ENCODE data around the gene RRP9.

RRP9 gene

GRCh38 chr3:51970606-51971300 is 29.0 kb upstream of the RRP9 start:
- no peak for DNase-seq

GRCh38 chr3:51969841-51970240 is 28.1 kb upstream of the RRP9 start:
- no peak for DNase-seq

- no peak for DNase-seq
Measured at GRCh38 chr3:51968883-51969678, 27.4 kb upstream of the RRP9 start.

- no peak for DNase-seq
Measured at GRCh38 chr3:51968170-51968775, 26.6 kb upstream of the RRP9 start.

GRCh38 chr3:51967384-51968169 is 25.9 kb upstream of the RRP9 start, which contains the start of gene PCBP4:
TSS of gene PCBP4 (minus strand) at chr3:51967454. CDS start at chr3:51961240, 6,214 bp downstream.
- no peak for DNase-seq

GRCh38 chr3:51966922-51967383 is 25.2 kb upstream of the RRP9 start:
- DNase-seq = no peak

GRCh38 chr3:51966486-51966885 is 24.8 kb upstream of the RRP9 start:
- DNase-seq = no peak

- DNase-seq = no peak
Measured at GRCh38 chr3:51966016-51966415, 24.3 kb upstream of the RRP9 start.

- DNase-seq = no peak
Measured at GRCh38 chr3:51964521-51964920, 22.8 kb upstream of the RRP9 start.

- DNase-seq = no peak
Measured at GRCh38 chr3:51963951-51964451, 22.3 kb upstream of the RRP9 start.

GRCh38 chr3:51962854-51963530 is 21.3 kb upstream of the RRP9 start:
- DNase-seq = no peak

GRCh38 chr3:51961602-51962569 is 20.2 kb upstream of the RRP9 start:
- DNase-seq = no peak

- no peak for DNase-seq
Measured at GRCh38 chr3:51961011-51961410, 19.3 kb upstream of the RRP9 start.

- no peak for DNase-seq
Measured at GRCh38 chr3:51960386-51960785, 18.7 kb upstream of the RRP9 start.

GRCh38 chr3:51959651-51960050 is 17.9 kb upstream of the RRP9 start:
- DNase-seq = no peak

- DNase-seq = no peak
Measured at GRCh38 chr3:51958603-51959521, 17.2 kb upstream of the RRP9 start.

GRCh38 chr3:51957520-51958205 is 16.0 kb upstream of the RRP9 start:
- no peak for DNase-seq

- DNase-seq = peak; percentile 52
Measured at GRCh38 chr3:51955893-51956770, 14.4 kb upstream of the RRP9 start.

All from activated CD4-positive, CD25-positive, alpha-beta regulatory T cell treated with anti-CD3 and anti-CD28 coated beads, Interleukin-2, amount 50 U/mL, for 72 hours (primary cell).